Activated T-cell treated with anti-CD3 and anti-CD28 coated beads, Interleukin-2, amount 50 U/mL, for 4 hours (primary cell): ENCODE results near the gene TFPI2. TPM values are rescaled to one million over a fixed set of nuclear protein-coding genes. Genes with fewer than 3 reads are reported as not detected.
"Not testable (repeated sequence)": the region's sequence is repeated elsewhere in the genome, so short reads cannot be mapped to it uniquely, and the experiment has no call there.

Source experiments
- ATAC-seq, 2 donors: fragments of 200-7000 bp; cut with Tn5 transposase; one replicate each; pipeline ENCODE4 v1.10.0; 2021
- DNase-seq: peaks from one replicate; pipeline ENCODE4 v3.0.0-alpha.2; 2020
- H3K27me3 Mint-ChIP-seq: one replicate; pipeline ENCODE4 v1.8.0; 2021; ENCODE audit warnings: low read depth, mixed read lengths
- H3K36me3 Mint-ChIP-seq: one replicate; pipeline ENCODE4 v1.8.0; 2022; ENCODE audit warnings: mixed read lengths; ENCODE audit not compliant: insufficient read depth
- H3K4me1 Mint-ChIP-seq: one replicate; pipeline ENCODE4 v1.8.0; 2021; ENCODE audit warnings: low read depth, mixed read lengths
- H3K4me3 Mint-ChIP-seq: one replicate; pipeline ENCODE4 v1.8.0; 2021; ENCODE audit warnings: mild to moderate bottlenecking, moderate library complexity, mixed read lengths
- H3K9me3 Mint-ChIP-seq: one replicate; pipeline ENCODE4 v1.8.0; 2021; ENCODE audit warnings: mixed read lengths
- total RNA-seq, 3 donors: library from RNA; stranded (reverse); gene quantifications; one replicate each; pipeline ENCODE4 v1.2.1, GENCODE V29; 2021

Gene TFPI2
- total RNA-seq, result 1 to 10 TPM; 1.2 to 3.2 (median 1.3) TPM

GRCh38 chr7:93890464-93891068, at the start of gene TFPI2:
TSS of gene TFPI2 (minus strand) at chr7:93890753. CDS start at chr7:93890678, 75 bp downstream.
- H3K4me1 Mint-ChIP-seq, result peaks cover 8% of the 10 kb centered on the region
- H3K27me3 Mint-ChIP-seq, result peaks cover 44% of the 10 kb centered on the region
- peak; percentile 58 to 70 for ATAC-seq
- H3K9me3 Mint-ChIP-seq, result no peaks in the 10 kb centered on the region
- no peaks in the 10 kb centered on the region for H3K36me3 Mint-ChIP-seq
- H3K4me3 Mint-ChIP-seq, result peak within 1 kb of the TSS; percentile 60
- no peak for DNase-seq

GRCh38 chr7:93938293-93938692, 47.7 kb upstream of the TFPI2 start:
- DNase-seq (no peak), ATAC-seq (no peak)
- H3K4me3 Mint-ChIP-seq, result no peak overlapping the region
- H3K9me3 Mint-ChIP-seq, result no peaks in the 10 kb centered on the region
- H3K4me1 Mint-ChIP-seq, result no peaks in the 10 kb centered on the region
- peaks cover 4% of the 10 kb centered on the region for H3K27me3 Mint-ChIP-seq
- no peaks in the 10 kb centered on the region for H3K36me3 Mint-ChIP-seq

- no peaks in the 10 kb centered on the region for H3K9me3 Mint-ChIP-seq
- H3K27me3 Mint-ChIP-seq, result peaks cover 4% of the 10 kb centered on the region
- H3K36me3 Mint-ChIP-seq, result no peaks in the 10 kb centered on the region
- DNase-seq, result no peak
- no peaks in the 10 kb centered on the region for H3K4me1 Mint-ChIP-seq
- no peak overlapping the region for H3K4me3 Mint-ChIP-seq
- ATAC-seq, result no peak
Measured at GRCh38 chr7:93937818-93938217, 47.3 kb upstream of the TFPI2 start.

GRCh38 chr7:93935102-93935501, 44.5 kb upstream of the TFPI2 start:
- H3K4me3 Mint-ChIP-seq, result no peak overlapping the region
- H3K36me3 Mint-ChIP-seq, result no peaks in the 10 kb centered on the region
- peaks cover 5% of the 10 kb centered on the region for H3K27me3 Mint-ChIP-seq
- no peak for DNase-seq
- no peaks in the 10 kb centered on the region for H3K9me3 Mint-ChIP-seq
- ATAC-seq, result no peak
- no peaks in the 10 kb centered on the region for H3K4me1 Mint-ChIP-seq

GRCh38 chr7:93933156-93933555, 42.6 kb upstream of the TFPI2 start:
- DNase-seq, result no peak
- Mint-ChIP-seq H3K4me3 (no peak overlapping the region), H3K36me3 (no peaks in the 10 kb centered on the region), H3K27me3 (peaks cover 7% of the 10 kb centered on the region), H3K4me1 (no peaks in the 10 kb centered on the region), H3K9me3 (no peaks in the 10 kb centered on the region)
- ATAC-seq, result no peak

GRCh38 chr7:93931655-93932054, 41.1 kb upstream of the TFPI2 start:
- Mint-ChIP-seq H3K9me3 (no peaks in the 10 kb centered on the region), H3K36me3 (no peaks in the 10 kb centered on the region), H3K4me1 (no peaks in the 10 kb centered on the region), H3K4me3 (no peak overlapping the region), H3K27me3 (peaks cover 7% of the 10 kb centered on the region)
- ATAC-seq (no peak), DNase-seq (no peak)

- DNase-seq (no peak), ATAC-seq (no peak)
- no peaks in the 10 kb centered on the region for H3K36me3 Mint-ChIP-seq
- no peaks in the 10 kb centered on the region for H3K4me1 Mint-ChIP-seq
- H3K9me3 Mint-ChIP-seq, result no peaks in the 10 kb centered on the region
- H3K4me3 Mint-ChIP-seq, result no peak overlapping the region
- peaks cover 25% of the 10 kb centered on the region for H3K27me3 Mint-ChIP-seq
Measured at GRCh38 chr7:93927585-93927984, 37.0 kb upstream of the TFPI2 start.

- no peak for DNase-seq
- ATAC-seq, result no peak
- Mint-ChIP-seq H3K9me3 (no peaks in the 10 kb centered on the region), H3K4me1 (no peaks in the 10 kb centered on the region), H3K27me3 (peaks cover 29% of the 10 kb centered on the region), H3K36me3 (no peaks in the 10 kb centered on the region), H3K4me3 (no peak overlapping the region)
Measured at GRCh38 chr7:93926800-93927199, 36.2 kb upstream of the TFPI2 start.

- DNase-seq (no peak), ATAC-seq (no peak)
- H3K4me3 Mint-ChIP-seq, result no peak overlapping the region
- H3K4me1 Mint-ChIP-seq, result peaks cover 2% of the 10 kb centered on the region
- no peaks in the 10 kb centered on the region for H3K36me3 Mint-ChIP-seq
- no peaks in the 10 kb centered on the region for H3K9me3 Mint-ChIP-seq
- peaks cover 31% of the 10 kb centered on the region for H3K27me3 Mint-ChIP-seq
Measured at GRCh38 chr7:93923942-93924341, 33.4 kb upstream of the TFPI2 start.

- Mint-ChIP-seq H3K4me3 (no peak overlapping the region), H3K9me3 (no peaks in the 10 kb centered on the region), H3K36me3 (no peaks in the 10 kb centered on the region), H3K4me1 (peaks cover 2% of the 10 kb centered on the region), H3K27me3 (peaks cover 29% of the 10 kb centered on the region)
- DNase-seq, result no peak
- ATAC-seq, result no peak
Measured at GRCh38 chr7:93923296-93923695, 32.7 kb upstream of the TFPI2 start.

- H3K36me3 Mint-ChIP-seq, result no peaks in the 10 kb centered on the region
- peaks cover 38% of the 10 kb centered on the region for H3K27me3 Mint-ChIP-seq
- ATAC-seq, result peak; percentile 75 to 85
- peaks cover 2% of the 10 kb centered on the region for H3K4me1 Mint-ChIP-seq
- H3K9me3 Mint-ChIP-seq, result no peaks in the 10 kb centered on the region
- no peak for DNase-seq
- peak within 1 kb of the TSS; percentile 45 for H3K4me3 Mint-ChIP-seq
Measured at GRCh38 chr7:93921607-93922566, 31.3 kb upstream of the TFPI2 start, which contains the start of gene GNG11. TSS of gene GNG11 (plus strand) at chr7:93921735. CDS start at chr7:93922138, 403 bp downstream.

GRCh38 chr7:93921186-93921585, 30.6 kb upstream of the TFPI2 start:
- DNase-seq (no peak), ATAC-seq (no peak)
- Mint-ChIP-seq H3K27me3 (peaks cover 42% of the 10 kb centered on the region), H3K36me3 (no peaks in the 10 kb centered on the region), H3K9me3 (no peaks in the 10 kb centered on the region), H3K4me3 (no peak overlapping the region), H3K4me1 (peaks cover 2% of the 10 kb centered on the region)

GRCh38 chr7:93920496-93921182, 30.1 kb upstream of the TFPI2 start:
- H3K36me3 Mint-ChIP-seq, result no peaks in the 10 kb centered on the region
- DNase-seq (no peak), ATAC-seq (no peak)
- H3K4me1 Mint-ChIP-seq, result peaks cover 2% of the 10 kb centered on the region
- no peak overlapping the region for H3K4me3 Mint-ChIP-seq
- H3K27me3 Mint-ChIP-seq, result peaks cover 42% of the 10 kb centered on the region
- H3K9me3 Mint-ChIP-seq, result no peaks in the 10 kb centered on the region

GRCh38 chr7:93916315-93916714, 25.8 kb upstream of the TFPI2 start:
- not testable (repeated sequence) for H3K4me1 Mint-ChIP-seq, ATAC-seq, H3K9me3 Mint-ChIP-seq, H3K4me3 Mint-ChIP-seq, DNase-seq, H3K36me3 Mint-ChIP-seq
- peaks cover 25% of the 10 kb centered on the region for H3K27me3 Mint-ChIP-seq
